B cell (primary cell): ENCODE data around the gene GARIN5A. TPM values are rescaled to one million over a fixed set of nuclear protein-coding genes. Genes with fewer than 3 reads are reported as not detected.
A peak's percentile ranks its signal among the peaks of the same experiment; 100 is the strongest.

ENCODE experiments used
- ATAC-seq: fragments of 200-7000 bp; cut with Tn5 transposase; one replicate; pipeline ENCODE4 v1.10.0; 2021; ENCODE audit warnings: low read depth, mild to moderate bottlenecking, moderate number of reproducible peaks, moderate library complexity
- CTCF ChIA-PET: fragments of 350-600 bp; sonication (Branson Sonifier 250); formaldehyde crosslinking; loops from one replicate; lab custom pipeline; 2021; ENCODE audit warnings: antibody characterized with exemption, inconsistent platforms; lab: Charles Lee
- POLR2A ChIA-PET: fragments of 350-600 bp; sonication (Branson Sonifier 250); formaldehyde crosslinking; loops from one replicate; lab custom pipeline; 2021; ENCODE audit warnings: antibody characterized with exemption; lab: Charles Lee
- DNase-seq: peaks from one replicate; pipeline ENCODE4 v3.0.0; 2013
- H2AFZ ChIP-seq: 2 replicates; pipeline ENCODE4 v1.6.1; 2012; ENCODE audit warnings: mild to moderate bottlenecking, low read depth, low read length; ENCODE audit not compliant: insufficient read depth, poor library complexity, severe bottlenecking
- H3K27ac ChIP-seq, 2 donors: 1 replicate in 1 of 2; 2 replicates in 1 of 2; pipeline ENCODE4 v1.5.1; 2012 to 2013; ENCODE audit warnings: low read length in 2 of 2, mild to moderate bottlenecking in 2 of 2, moderate library complexity in 1 of 2
- H3K27me3 ChIP-seq, 4 experiments: fragments of 200-600 bp in 1 of 4; sonication (generic) in 1 of 4; replicated peaks in 1 of 4; 1 replicate in 2 of 4; 2 replicates in 2 of 4; pipeline versions ENCODE4 v1.6.1 to v1.7.0; 2013 to 2016; ENCODE audit warnings: low read length in 3 of 4, mild to moderate bottlenecking in 2 of 4, mixed read lengths in 1 of 4, moderate library complexity in 1 of 4; ENCODE audit not compliant: insufficient read depth in 4 of 4, control insufficient read depth in 3 of 4; ENCODE audit errors: control extremely low read depth in 1 of 4
- H3K36me3 ChIP-seq, 2 experiments: replicated peaks in 1 of 2; 1 replicate in 1 of 2; 2 replicates in 1 of 2; pipeline versions ENCODE4 v1.6.1 to v1.7.1; 2013; ENCODE audit warnings: low read length in 1 of 2; ENCODE audit not compliant: insufficient read depth in 2 of 2, control insufficient read depth in 1 of 2; ENCODE audit errors: control extremely low read depth in 1 of 2, extremely low read depth in 1 of 2
- H3K4me1 ChIP-seq, 2 donors: fragments of 200-600 bp in 1 of 2; sonication (generic) in 1 of 2; 1 replicate in 1 of 2; 2 replicates in 1 of 2; pipeline versions ENCODE4 v1.5.1 to v1.6.1; 2013 to 2017; ENCODE audit warnings: low read length in 2 of 2; ENCODE audit not compliant: control insufficient read depth in 2 of 2, insufficient read depth in 2 of 2
- H3K4me2 ChIP-seq: replicated peaks from 2 replicates; pipeline ENCODE3; 2012; ENCODE audit warnings: mild to moderate bottlenecking, low read depth, low read length; ENCODE audit not compliant: poor library complexity, severe bottlenecking
- H3K4me3 ChIP-seq, 5 experiments: fragments of 200-600 bp in 1 of 5; sonication (generic) in 1 of 5; 1 replicate in 3 of 5; 2 replicates in 2 of 5; pipeline versions ENCODE4 v1.5.1 to v1.7.0; 2011 to 2016; ENCODE audit warnings: low read length in 4 of 5, mild to moderate bottlenecking in 4 of 5, low read depth in 2 of 5, control low read depth in 1 of 5, moderate library complexity in 1 of 5; ENCODE audit not compliant: insufficient read depth in 1 of 5; ENCODE audit errors: control extremely low read depth in 1 of 5, extremely low read depth in 1 of 5
- H3K79me2 ChIP-seq: fragments of 200-600 bp; sonication (generic); one replicate; pipeline ENCODE4 v1.6.0; 2016; ENCODE audit warnings: low read length; ENCODE audit not compliant: control insufficient read depth, insufficient read depth
- H3K9ac ChIP-seq: fragments of 200-600 bp; sonication (generic); 2 replicates; pipeline ENCODE4 v1.6.1; 2017; ENCODE audit warnings: mild to moderate bottlenecking, low read length, moderate library complexity
- H3K9me3 ChIP-seq, 3 donors: one replicate each; pipeline versions ENCODE4 v1.6.1 to v1.7.1; 2013; ENCODE audit warnings: low read length in 2 of 3; ENCODE audit not compliant: control insufficient read depth in 2 of 3, insufficient read depth in 1 of 3; ENCODE audit errors: control extremely low read depth in 1 of 3
- H4K20me1 ChIP-seq: 2 replicates; pipeline ENCODE4 v1.6.0; 2012; ENCODE audit warnings: mild to moderate bottlenecking, low read length; ENCODE audit not compliant: insufficient read depth, control insufficient read depth, poor library complexity, severe bottlenecking
- H3K27ac Mint-ChIP-seq: one replicate; pipeline ENCODE4 v1.8.0; 2021; ENCODE audit warnings: mixed read lengths
- H3K27me3 Mint-ChIP-seq: one replicate; pipeline ENCODE4 v1.8.0; 2021; ENCODE audit warnings: mixed read lengths
- H3K4me1 Mint-ChIP-seq: one replicate; pipeline ENCODE4 v1.8.0; 2021; ENCODE audit warnings: mixed read lengths
- H3K4me3 Mint-ChIP-seq: one replicate; pipeline ENCODE4 v1.8.0; 2021; ENCODE audit warnings: mixed read lengths
- H3K9me3 Mint-ChIP-seq: one replicate; pipeline ENCODE4 v1.8.0; 2022; ENCODE audit warnings: mixed read lengths; ENCODE audit not compliant: insufficient read depth
- CTCF ChIP-seq: fragments of 200-600 bp; IDR thresholded peaks from one replicate; pipeline ENCODE4 v1.8.0; 2022; ENCODE audit warnings: antibody characterized with exemption, mild to moderate bottlenecking
- EZH2 ChIP-seq: IDR thresholded peaks from 2 replicates; pipeline ENCODE4 v1.6.1; 2012; ENCODE audit warnings: borderline replicate concordance, low read depth, mild to moderate bottlenecking, moderate library complexity, low read length; ENCODE audit not compliant: insufficient read depth, poor library complexity, severe bottlenecking
- WGBS: methylation state at CpG from one replicate; pipeline ENCODE4 v1.1.5; 2013; ENCODE audit warnings: missing lambda C conversion rate; ENCODE audit not compliant: insufficient coverage; 5-methylcytosine and 5-hydroxymethylcytosine counted together
- intact Hi-C: fragments of 100-400 bp; cut with micrococcal nuclease; formaldehyde crosslinking; loops from one replicate; pipeline ENCODE4 v1.10.0; 2022
- polyA plus RNA-seq: library from polyadenylated mRNA; depleted of rRNA; stranded (reverse); fragments of >200 nt; gene quantifications from 2 replicates; pipeline ENCODE4 v1.2.3, GENCODE V29; 2012
- total RNA-seq, 2 donors: library from RNA; stranded (reverse); fragments of 120-200 nt in 1 of 2; gene quantifications; 1 replicate in 1 of 2; 2 replicates in 1 of 2; pipeline versions ENCODE4 v1.2.3 to v1.2.4, GENCODE V29; 2013 to 2022

GARIN5A gene
- total and polyA plus RNA-seq, 2 donors (not counting 1 experiment from before 2014, with no cell fraction given): 0.22 to 0.34 TPM

GRCh38 chr19:50486823-50487515 is 10.3 kb upstream of the GARIN5A start:
- H3K27me3 Mint-ChIP-seq: no peaks in the 10 kb centered on the region
- no peak overlapping the region for H3K27ac ChIP-seq
- no peak overlapping the region for H3K4me3 ChIP-seq
- intact Hi-C loops: no loop called here
- TF ChIP-seq EZH2 (no peak), CTCF (peak; percentile 59)
- H3K9me3 ChIP-seq: peaks cover 0 to 15% (median 0%) of the 10 kb centered on the region in 3 donors
- no peaks in the 10 kb centered on the region for H3K27me3 ChIP-seq
- DNase-seq: peak; percentile 68
- H3K9me3 Mint-ChIP-seq: no peaks in the 10 kb centered on the region
- H3K4me2 ChIP-seq: no peak overlapping the region
- ChIA-PET CTCF (no interaction called here), POLR2A (no interaction called here)
- no peak for ATAC-seq
- H3K9ac ChIP-seq: no peak overlapping the region
- H2AFZ ChIP-seq: no peak overlapping the region
- peaks cover 0 to 12% of the 10 kb centered on the region in 2 experiments for H3K36me3 ChIP-seq
- H3K4me3 Mint-ChIP-seq: no peak overlapping the region
- peaks cover 6% of the 10 kb centered on the region for H3K79me2 ChIP-seq
- 86% methylated on average over 17 of the region's 18 CpGs for WGBS
- H4K20me1 ChIP-seq: peaks cover 16% of the 10 kb centered on the region
- H3K27ac Mint-ChIP-seq: no peak overlapping the region
- H3K4me1 Mint-ChIP-seq: peaks cover 22% of the 10 kb centered on the region
- peaks cover 10 to 11% of the 10 kb centered on the region in 2 donors for H3K4me1 ChIP-seq

DNA sequence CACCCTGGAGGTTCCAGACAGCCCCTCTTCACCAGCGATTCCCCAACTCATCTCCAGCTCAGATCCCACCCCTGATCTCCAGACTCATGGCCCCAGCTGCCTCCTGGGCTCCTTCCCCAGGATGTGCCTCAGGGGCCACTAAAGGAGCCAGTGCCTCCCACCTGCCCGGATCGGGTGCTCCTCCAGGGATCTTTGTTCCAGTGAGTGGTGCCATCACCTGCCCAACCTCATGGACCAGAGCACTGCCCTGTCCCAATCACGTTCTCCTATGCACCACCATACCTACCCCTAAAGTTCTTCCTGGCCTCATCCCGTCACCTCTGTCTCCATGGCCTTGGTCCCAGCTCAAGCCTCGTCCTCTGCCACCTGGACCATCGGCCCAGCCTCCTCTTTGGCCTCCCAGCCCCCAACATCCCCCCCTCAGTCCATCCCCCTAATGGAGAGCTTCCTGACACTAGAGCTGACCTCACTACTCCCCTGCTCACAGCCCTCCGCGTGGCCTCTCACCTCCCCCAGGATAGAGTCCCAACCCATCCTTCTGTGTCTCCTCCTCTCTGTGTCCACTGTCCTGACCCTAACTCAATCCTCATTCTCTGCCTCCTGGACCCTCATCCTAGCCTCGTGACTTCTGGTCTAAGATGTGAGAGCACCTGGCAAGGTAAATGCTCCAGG is 8.8 kb upstream of the GARIN5A start:
- H2AFZ ChIP-seq: no peak overlapping the region
- no peak for ATAC-seq
- Mint-ChIP-seq H3K9me3 (no peaks in the 10 kb centered on the region), H3K4me3 (no peak overlapping the region), H3K27me3 (no peaks in the 10 kb centered on the region), H3K27ac (no peak overlapping the region), H3K4me1 (peaks cover 8% of the 10 kb centered on the region)
- H3K27ac ChIP-seq: no peak overlapping the region
- 93% methylated on average over 9 of the region's 10 CpGs for WGBS
- intact Hi-C loops: no loop called here
- H3K36me3 ChIP-seq: peaks cover 0 to 28% of the 10 kb centered on the region in 2 experiments
- ChIA-PET POLR2A (no interaction called here), CTCF (interaction anchor here (1.2 kb wide), 1 partner anchor 23 kb away, joined by 3 read pairs; no protein-coding TSS in a partner anchor)
- no peak overlapping the region for H3K4me2 ChIP-seq
- no peak overlapping the region for H3K4me3 ChIP-seq
- H3K79me2 ChIP-seq: peaks cover 13% of the 10 kb centered on the region
- H4K20me1 ChIP-seq: peaks cover 31% of the 10 kb centered on the region
- no peaks in the 10 kb centered on the region for H3K27me3 ChIP-seq
- no peak for DNase-seq
- TF ChIP-seq EZH2: no peak
- TF ChIP-seq CTCF: no peak
- H3K9me3 ChIP-seq: peaks cover 0 to 12% (median 0%) of the 10 kb centered on the region in 3 donors
- no peak overlapping the region for H3K9ac ChIP-seq
- H3K4me1 ChIP-seq: peaks cover 4% of the 10 kb centered on the region in 2 donors
